Neural progenitor cell (in vitro differentiated cells): ENCODE data around the gene TRIM28.

Experiments
- CTCF ChIP-seq: fragments of 200-600 bp; sonication (generic); IDR thresholded peaks from 2 replicates; pipeline ENCODE4 v1.5.1; 2017; ENCODE audit warnings: antibody characterized with exemption, mild to moderate bottlenecking
- EZH2 ChIP-seq: fragments of 200-600 bp; sonication (generic); IDR thresholded peaks from 2 replicates; pipeline ENCODE4 v1.6.1; 2017; ENCODE audit warnings: antibody characterized with exemption, mild to moderate bottlenecking, moderate library complexity

DNA sequence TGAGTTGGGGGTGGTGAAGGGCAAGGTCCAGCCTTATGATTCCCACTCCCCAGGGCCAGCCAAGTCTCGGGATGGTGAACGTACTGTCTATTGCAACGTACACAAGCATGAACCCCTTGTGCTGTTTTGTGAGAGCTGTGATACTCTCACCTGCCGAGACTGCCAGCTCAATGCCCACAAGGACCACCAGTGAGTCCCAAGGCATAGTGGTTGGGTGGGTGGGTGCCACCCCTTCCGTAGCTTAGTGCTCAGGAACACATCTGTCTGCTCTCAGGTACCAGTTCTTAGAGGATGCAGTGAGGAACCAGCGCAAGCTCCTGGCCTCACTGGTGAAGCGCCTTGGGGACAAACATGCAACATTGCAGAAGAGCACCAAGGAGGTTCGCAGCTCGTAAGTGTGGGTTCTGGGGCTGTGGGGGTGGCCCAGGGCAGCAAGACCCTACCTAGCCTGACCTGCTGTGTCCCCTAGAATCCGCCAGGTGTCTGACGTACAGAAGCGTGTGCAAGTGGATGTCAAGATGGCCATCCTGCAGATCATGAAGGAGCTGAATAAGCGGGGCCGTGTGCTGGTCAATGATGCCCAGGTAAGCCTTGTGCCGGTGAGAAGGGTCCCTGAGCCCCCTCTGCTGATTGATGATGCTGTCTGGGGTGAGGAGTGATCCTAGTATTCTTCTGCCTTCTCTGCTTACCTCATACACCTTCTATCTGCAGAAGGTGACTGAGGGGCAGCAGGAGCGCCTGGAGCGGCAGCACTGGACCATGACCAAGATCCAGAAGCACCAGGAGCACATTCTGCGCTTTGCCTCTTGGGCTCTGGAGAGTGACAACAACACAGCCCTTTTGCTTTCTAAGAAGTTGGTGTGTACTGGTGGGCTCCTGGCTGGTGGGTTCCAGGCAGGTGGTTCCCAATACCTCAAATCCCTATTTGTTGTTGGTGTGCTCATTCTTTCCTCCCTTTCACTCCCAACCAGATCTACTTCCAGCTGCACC, 3.8 kb downstream of the TRIM28 start:
- no peak for TF ChIP-seq CTCF
- TF ChIP-seq EZH2: no peak
